Measurements from ENCODE around the gene CD96.

- TF ChIP-seq, protein P1, sequence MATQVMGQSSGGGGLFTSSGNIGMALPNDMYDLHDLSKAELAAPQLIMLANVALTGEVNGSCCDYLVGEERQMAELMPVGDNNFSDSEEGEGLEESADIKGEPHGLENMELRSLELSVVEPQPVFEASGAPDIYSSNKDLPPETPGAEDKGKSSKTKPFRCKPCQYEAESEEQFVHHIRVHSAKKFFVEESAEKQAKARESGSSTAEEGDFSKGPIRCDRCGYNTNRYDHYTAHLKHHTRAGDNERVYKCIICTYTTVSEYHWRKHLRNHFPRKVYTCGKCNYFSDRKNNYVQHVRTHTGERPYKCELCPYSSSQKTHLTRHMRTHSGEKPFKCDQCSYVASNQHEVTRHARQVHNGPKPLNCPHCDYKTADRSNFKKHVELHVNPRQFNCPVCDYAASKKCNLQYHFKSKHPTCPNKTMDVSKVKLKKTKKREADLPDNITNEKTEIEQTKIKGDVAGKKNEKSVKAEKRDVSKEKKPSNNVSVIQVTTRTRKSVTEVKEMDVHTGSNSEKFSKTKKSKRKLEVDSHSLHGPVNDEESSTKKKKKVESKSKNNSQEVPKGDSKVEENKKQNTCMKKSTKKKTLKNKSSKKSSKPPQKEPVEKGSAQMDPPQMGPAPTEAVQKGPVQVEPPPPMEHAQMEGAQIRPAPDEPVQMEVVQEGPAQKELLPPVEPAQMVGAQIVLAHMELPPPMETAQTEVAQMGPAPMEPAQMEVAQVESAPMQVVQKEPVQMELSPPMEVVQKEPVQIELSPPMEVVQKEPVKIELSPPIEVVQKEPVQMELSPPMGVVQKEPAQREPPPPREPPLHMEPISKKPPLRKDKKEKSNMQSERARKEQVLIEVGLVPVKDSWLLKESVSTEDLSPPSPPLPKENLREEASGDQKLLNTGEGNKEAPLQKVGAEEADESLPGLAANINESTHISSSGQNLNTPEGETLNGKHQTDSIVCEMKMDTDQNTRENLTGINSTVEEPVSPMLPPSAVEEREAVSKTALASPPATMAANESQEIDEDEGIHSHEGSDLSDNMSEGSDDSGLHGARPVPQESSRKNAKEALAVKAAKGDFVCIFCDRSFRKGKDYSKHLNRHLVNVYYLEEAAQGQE (IDR thresholded peaks at IDR 0.05; ENCODE audit: insufficient replicate concordance, low read depth): no peak
- TF ChIP-seq, protein P2, sequence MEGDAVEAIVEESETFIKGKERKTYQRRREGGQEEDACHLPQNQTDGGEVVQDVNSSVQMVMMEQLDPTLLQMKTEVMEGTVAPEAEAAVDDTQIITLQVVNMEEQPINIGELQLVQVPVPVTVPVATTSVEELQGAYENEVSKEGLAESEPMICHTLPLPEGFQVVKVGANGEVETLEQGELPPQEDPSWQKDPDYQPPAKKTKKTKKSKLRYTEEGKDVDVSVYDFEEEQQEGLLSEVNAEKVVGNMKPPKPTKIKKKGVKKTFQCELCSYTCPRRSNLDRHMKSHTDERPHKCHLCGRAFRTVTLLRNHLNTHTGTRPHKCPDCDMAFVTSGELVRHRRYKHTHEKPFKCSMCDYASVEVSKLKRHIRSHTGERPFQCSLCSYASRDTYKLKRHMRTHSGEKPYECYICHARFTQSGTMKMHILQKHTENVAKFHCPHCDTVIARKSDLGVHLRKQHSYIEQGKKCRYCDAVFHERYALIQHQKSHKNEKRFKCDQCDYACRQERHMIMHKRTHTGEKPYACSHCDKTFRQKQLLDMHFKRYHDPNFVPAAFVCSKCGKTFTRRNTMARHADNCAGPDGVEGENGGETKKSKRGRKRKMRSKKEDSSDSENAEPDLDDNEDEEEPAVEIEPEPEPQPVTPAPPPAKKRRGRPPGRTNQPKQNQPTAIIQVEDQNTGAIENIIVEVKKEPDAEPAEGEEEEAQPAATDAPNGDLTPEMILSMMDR (IDR thresholded peaks at IDR 0.05; ENCODE audit: insufficient read depth, low read length): no peak
- TF ChIP-seq POLR2AphosphoS5 (IDR thresholded peaks at IDR 0.05; ENCODE audit: low read depth) (no peak), GABPA (IDR thresholded peaks at IDR 0.05; ENCODE audit: low read depth) (no peak)
Observed at GRCh38 chr3:111568355-111568754, 26.4 kb downstream of the CD96 start.

Data from HL-60 (cell line).